Astrocyte (in vitro differentiated cells and primary cell): ENCODE results near the gene ZFHX3. TPM values are rescaled to one million over a fixed set of nuclear protein-coding genes. Genes with fewer than 3 reads are reported as not detected.

ENCODE experiments used
- DNase-seq: peaks from one replicate; pipeline ENCODE4 v3.0.0-alpha.2; 2010; ENCODE audit warnings: low read depth
- FAIRE-seq: peaks from 2 replicates; lab custom pipeline; 2011; peaks lifted over from hg19 to GRCh38; lab: Jason Lieb, UNC
- H2AFZ ChIP-seq: 2 replicates; pipeline ENCODE4 v1.6.0; 2012; ENCODE audit warnings: low read depth, low read length, inconsistent platforms
- H3K27ac ChIP-seq: 2 replicates; pipeline ENCODE4 v1.5.1; 2011; ENCODE audit warnings: low read depth, low read length, inconsistent platforms
- H3K27me3 ChIP-seq: 2 replicates; pipeline ENCODE4 v1.6.0; 2011; ENCODE audit warnings: low read length, inconsistent platforms; ENCODE audit not compliant: insufficient read depth
- H3K36me3 ChIP-seq: 2 replicates; pipeline ENCODE4 v1.5.1; 2011; ENCODE audit warnings: low read length, inconsistent platforms; ENCODE audit not compliant: insufficient read depth
- H3K4me1 ChIP-seq: 2 replicates; pipeline ENCODE4 v1.5.1; 2011; ENCODE audit warnings: low read length, inconsistent platforms; ENCODE audit not compliant: insufficient read depth
- H3K4me2 ChIP-seq: 2 replicates; pipeline ENCODE4 v1.6.0; 2012; ENCODE audit warnings: low read length, inconsistent platforms
- H3K4me3 ChIP-seq: 2 replicates; pipeline ENCODE4 v1.5.1; 2011; ENCODE audit warnings: low read depth, mild to moderate bottlenecking, low read length, inconsistent platforms; ENCODE audit not compliant: insufficient read depth
- H3K79me2 ChIP-seq: 2 replicates; pipeline ENCODE4 v1.6.0; 2012; ENCODE audit warnings: mild to moderate bottlenecking, low read length, inconsistent platforms; ENCODE audit not compliant: insufficient read depth
- H3K9ac ChIP-seq: 2 replicates; pipeline ENCODE4 v1.6.0; 2012; ENCODE audit warnings: mild to moderate bottlenecking, low read length, inconsistent platforms
- H3K9me3 ChIP-seq: 2 replicates; pipeline ENCODE4 v1.5.1; 2012; ENCODE audit warnings: low read depth, mild to moderate bottlenecking, low read length, inconsistent platforms; ENCODE audit not compliant: insufficient read depth
- H4K20me1 ChIP-seq: 2 replicates; pipeline ENCODE4 v1.6.0; 2012; ENCODE audit warnings: low read length, inconsistent platforms; ENCODE audit not compliant: insufficient read depth
- H3K27ac Mint-ChIP-seq: one replicate; pipeline ENCODE4 v1.8.0; 2021; ENCODE audit warnings: mild to moderate bottlenecking, mixed read lengths; ENCODE audit not compliant: unreplicated experiment
- H3K27me3 Mint-ChIP-seq: one replicate; pipeline ENCODE4 v1.8.0; 2021; ENCODE audit warnings: low read depth, mixed read lengths; ENCODE audit not compliant: unreplicated experiment
- H3K36me3 Mint-ChIP-seq: one replicate; pipeline ENCODE4 v1.8.0; 2021; ENCODE audit warnings: low read depth, mixed read lengths; ENCODE audit not compliant: unreplicated experiment
- H3K4me1 Mint-ChIP-seq: one replicate; pipeline ENCODE4 v1.8.0; 2021; ENCODE audit warnings: low read depth, mixed read lengths; ENCODE audit not compliant: unreplicated experiment
- H3K4me3 Mint-ChIP-seq: one replicate; pipeline ENCODE4 v1.8.0; 2021; ENCODE audit warnings: mild to moderate bottlenecking, moderate library complexity, mixed read lengths; ENCODE audit not compliant: unreplicated experiment
- H3K9me3 Mint-ChIP-seq: one replicate; pipeline ENCODE4 v1.8.0; 2021; ENCODE audit warnings: mild to moderate bottlenecking, mixed read lengths; ENCODE audit not compliant: unreplicated experiment
- EZH2 ChIP-seq: IDR thresholded peaks from 2 replicates; pipeline ENCODE4 v1.6.1; 2012; ENCODE audit warnings: mild to moderate bottlenecking, low read length, inconsistent platforms; ENCODE audit not compliant: insufficient read depth
- total RNA-seq: library from RNA; stranded (reverse); gene quantifications from 2 replicates; pipeline ENCODE4 v1.2.1, GENCODE V29; 2021
- TF ChIP-seq, protein P1 (sequence below): IDR thresholded peaks from 2 replicates; pipeline ENCODE4 v1.5.1; 2011; ENCODE audit warnings: low read depth, mild to moderate bottlenecking, inconsistent platforms, low read length, moderate library complexity; ENCODE audit not compliant: insufficient read depth

The ZFHX3 gene
- total RNA-seq, 1 donor from 2014 or later = 19.7 TPM

DNA sequence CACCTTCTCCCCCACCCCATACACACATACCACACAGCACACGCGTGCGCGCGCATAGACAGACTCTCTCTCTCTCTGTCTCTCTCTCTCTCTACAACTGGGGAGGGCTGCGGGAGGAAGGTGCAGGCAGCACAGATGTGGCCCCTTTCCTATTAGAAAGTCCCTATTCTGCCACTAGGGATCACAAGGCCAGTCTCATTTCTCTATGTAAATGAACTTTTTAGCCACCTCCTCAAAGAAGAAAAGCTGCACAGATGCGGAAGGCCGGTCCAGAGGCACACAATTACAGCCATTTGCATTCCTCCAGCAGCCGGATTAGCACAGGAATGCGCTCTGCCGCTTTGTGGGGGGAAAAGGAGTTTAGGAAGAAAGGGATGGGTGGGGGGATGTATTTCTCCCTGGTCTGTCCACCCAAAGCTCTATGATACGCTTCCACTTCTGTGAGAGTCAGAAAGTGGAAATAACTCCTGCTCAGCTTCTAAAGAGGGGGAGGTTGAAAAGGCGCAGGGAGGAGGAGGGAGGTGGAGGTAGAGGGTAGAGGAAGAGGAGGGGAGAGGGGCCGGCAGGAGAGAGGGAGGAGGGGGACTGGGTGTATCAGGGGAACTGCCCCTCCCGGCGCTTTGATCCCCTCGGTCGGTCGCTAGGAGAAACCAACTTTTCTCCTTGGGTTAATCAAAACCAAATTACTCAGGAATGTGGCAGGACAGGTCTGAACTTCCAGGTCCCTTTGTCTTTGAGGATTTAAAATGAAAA lies 11.7 kb downstream of the ZFHX3 start:
- H3K9me3 Mint-ChIP-seq = no peaks in the 10 kb centered on the region
- DNase-seq (peak; percentile 10), FAIRE-seq (no peak)
- Histone ChIP-seq H2AFZ (no peak overlapping the region), H3K4me3 (no peak overlapping the region), H3K79me2 (peaks cover 96% of the 10 kb centered on the region), H3K36me3 (no peaks in the 10 kb centered on the region), H3K4me2 (peak overlapping the region; percentile 70), H3K9ac (peak overlapping the region; percentile 14), H4K20me1 (peaks cover 75% of the 10 kb centered on the region), H3K9me3 (no peaks in the 10 kb centered on the region), H3K4me1 (peaks cover 29% of the 10 kb centered on the region), H3K27me3 (no peaks in the 10 kb centered on the region), H3K27ac (no peak overlapping the region)
- H3K4me3 Mint-ChIP-seq = peak overlapping the region; percentile 74
- H3K36me3 Mint-ChIP-seq = no peaks in the 10 kb centered on the region
- peaks cover 14% of the 10 kb centered on the region for H3K27me3 Mint-ChIP-seq
- H3K27ac Mint-ChIP-seq = peak overlapping the region; percentile 80
- peaks cover 53% of the 10 kb centered on the region for H3K4me1 Mint-ChIP-seq
- TF ChIP-seq, protein P1, sequence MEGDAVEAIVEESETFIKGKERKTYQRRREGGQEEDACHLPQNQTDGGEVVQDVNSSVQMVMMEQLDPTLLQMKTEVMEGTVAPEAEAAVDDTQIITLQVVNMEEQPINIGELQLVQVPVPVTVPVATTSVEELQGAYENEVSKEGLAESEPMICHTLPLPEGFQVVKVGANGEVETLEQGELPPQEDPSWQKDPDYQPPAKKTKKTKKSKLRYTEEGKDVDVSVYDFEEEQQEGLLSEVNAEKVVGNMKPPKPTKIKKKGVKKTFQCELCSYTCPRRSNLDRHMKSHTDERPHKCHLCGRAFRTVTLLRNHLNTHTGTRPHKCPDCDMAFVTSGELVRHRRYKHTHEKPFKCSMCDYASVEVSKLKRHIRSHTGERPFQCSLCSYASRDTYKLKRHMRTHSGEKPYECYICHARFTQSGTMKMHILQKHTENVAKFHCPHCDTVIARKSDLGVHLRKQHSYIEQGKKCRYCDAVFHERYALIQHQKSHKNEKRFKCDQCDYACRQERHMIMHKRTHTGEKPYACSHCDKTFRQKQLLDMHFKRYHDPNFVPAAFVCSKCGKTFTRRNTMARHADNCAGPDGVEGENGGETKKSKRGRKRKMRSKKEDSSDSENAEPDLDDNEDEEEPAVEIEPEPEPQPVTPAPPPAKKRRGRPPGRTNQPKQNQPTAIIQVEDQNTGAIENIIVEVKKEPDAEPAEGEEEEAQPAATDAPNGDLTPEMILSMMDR = no peak
- no peak for TF ChIP-seq EZH2

DNA sequence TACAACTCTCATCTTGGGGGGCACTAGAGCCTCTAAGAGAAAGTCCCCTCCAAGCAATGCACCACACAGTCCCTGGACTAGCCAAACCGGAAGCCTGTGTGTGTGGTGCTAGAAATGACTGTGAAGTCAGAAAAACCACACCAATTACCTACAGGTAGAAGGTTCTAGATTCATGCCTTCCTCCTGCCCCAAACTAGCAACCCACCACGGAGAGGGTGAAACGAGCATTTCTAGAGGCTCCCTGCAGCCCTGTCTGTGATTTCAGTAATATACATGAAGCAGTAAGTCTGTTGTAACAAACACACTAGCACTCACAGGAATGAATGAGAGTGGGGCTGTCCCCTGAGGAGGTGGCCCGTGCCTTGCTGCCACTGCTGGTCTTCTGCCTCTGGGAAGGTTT lies 13.6 kb downstream of the ZFHX3 start:
- peaks cover 29% of the 10 kb centered on the region for H3K4me1 ChIP-seq
- peak overlapping the region; percentile 31 for H3K4me2 ChIP-seq
- H3K27me3 Mint-ChIP-seq = peaks cover 21% of the 10 kb centered on the region
- H3K4me1 Mint-ChIP-seq = peaks cover 53% of the 10 kb centered on the region
- no peak overlapping the region for H3K9ac ChIP-seq
- H3K36me3 Mint-ChIP-seq = peaks cover 4% of the 10 kb centered on the region
- H4K20me1 ChIP-seq = peaks cover 82% of the 10 kb centered on the region
- H3K4me3 ChIP-seq = no peak overlapping the region
- H3K79me2 ChIP-seq = peaks cover 96% of the 10 kb centered on the region
- no peaks in the 10 kb centered on the region for H3K9me3 Mint-ChIP-seq
- TF ChIP-seq, protein P1 = no peak
- TF ChIP-seq EZH2 = no peak
- no peak for DNase-seq
- H2AFZ ChIP-seq = no peak overlapping the region
- H3K27me3 ChIP-seq = no peaks in the 10 kb centered on the region
- no peak overlapping the region for H3K4me3 Mint-ChIP-seq
- FAIRE-seq = no peak
- H3K36me3 ChIP-seq = no peaks in the 10 kb centered on the region
- H3K27ac Mint-ChIP-seq = no peak overlapping the region
- H3K9me3 ChIP-seq = no peaks in the 10 kb centered on the region
- no peak overlapping the region for H3K27ac ChIP-seq
